Measurements from ENCODE around the gene CHADL.
A peak's percentile ranks its signal among the peaks of the same experiment; 100 is the strongest.

Gene CHADL

DNA sequence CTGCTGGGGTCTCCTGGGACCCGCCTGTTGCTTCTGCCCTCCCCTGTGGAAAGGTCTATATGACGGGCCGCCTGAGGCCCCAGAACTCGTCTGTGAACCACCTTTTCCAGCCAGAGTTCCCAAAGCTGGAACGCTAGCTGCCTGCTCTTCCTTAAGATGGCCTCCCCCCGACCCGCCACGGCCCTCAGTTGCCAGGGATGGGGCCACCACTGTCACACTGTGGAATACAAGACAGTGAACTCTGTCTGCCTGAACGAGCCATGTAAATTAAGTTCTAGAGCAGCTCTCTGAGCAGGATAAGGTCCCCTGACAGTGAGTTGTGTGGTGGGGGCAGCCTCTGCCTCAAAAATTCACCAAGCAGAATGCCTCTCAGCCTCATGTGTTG, 10.3 kb downstream of the CHADL start:
- no peak for DNase-seq (ENCODE audit: low spot score)

DNA sequence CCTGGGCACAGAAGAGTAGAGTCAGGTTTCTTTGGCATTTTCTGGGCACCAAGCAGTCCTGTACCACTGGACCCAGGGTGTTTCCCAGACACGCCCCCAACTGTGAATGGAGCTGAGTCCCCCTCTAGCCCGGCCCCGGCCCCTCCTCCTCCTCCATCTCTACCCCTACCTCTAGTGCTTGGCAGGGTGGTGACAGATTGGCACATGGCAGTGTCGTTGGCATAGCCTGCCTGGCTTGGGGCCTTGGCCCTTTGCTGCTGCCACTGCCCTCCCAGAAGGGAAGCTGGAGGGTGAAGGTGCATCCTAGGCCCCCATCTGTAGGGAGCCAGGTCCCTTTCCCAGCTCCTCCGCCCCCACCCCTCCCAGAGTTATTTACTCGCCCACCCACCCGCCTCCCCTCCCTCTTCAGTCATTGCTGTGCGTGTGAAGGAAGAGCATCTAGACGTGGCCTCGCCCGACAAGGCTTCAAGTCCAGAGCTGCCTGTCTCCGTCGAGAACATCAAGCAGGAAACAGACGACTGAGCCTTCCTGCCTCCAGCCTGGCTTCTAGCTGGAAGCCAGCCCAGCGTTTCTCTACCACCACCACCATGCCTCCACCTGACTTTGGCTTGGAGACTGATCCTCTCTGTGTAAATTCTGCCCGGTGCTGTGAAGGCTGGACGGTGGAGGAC, 10.9 kb downstream of the CHADL start:
- DNase-seq (ENCODE audit: low spot score) = no peak

DNA sequence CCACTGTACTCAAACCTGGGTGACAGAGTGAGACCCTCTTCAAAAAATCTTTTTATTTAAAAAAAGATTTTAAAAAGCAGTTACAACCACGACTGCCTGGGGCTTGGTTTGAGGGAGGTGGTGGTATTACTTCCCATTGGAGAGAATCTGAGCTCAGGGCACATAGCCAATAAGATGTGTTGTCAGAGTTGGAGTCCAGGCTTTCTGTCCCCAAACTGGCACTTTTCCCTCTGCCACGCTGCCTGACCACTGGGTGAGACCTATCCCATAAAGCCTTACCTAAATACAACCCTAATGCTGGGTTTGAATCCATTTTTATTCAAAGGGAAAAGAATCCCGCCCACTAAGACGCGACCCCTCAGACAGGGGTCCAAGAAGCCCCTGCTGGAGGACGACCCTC, 11.5 kb downstream of the CHADL start:
- no peak for DNase-seq (ENCODE audit: low spot score)

DNA sequence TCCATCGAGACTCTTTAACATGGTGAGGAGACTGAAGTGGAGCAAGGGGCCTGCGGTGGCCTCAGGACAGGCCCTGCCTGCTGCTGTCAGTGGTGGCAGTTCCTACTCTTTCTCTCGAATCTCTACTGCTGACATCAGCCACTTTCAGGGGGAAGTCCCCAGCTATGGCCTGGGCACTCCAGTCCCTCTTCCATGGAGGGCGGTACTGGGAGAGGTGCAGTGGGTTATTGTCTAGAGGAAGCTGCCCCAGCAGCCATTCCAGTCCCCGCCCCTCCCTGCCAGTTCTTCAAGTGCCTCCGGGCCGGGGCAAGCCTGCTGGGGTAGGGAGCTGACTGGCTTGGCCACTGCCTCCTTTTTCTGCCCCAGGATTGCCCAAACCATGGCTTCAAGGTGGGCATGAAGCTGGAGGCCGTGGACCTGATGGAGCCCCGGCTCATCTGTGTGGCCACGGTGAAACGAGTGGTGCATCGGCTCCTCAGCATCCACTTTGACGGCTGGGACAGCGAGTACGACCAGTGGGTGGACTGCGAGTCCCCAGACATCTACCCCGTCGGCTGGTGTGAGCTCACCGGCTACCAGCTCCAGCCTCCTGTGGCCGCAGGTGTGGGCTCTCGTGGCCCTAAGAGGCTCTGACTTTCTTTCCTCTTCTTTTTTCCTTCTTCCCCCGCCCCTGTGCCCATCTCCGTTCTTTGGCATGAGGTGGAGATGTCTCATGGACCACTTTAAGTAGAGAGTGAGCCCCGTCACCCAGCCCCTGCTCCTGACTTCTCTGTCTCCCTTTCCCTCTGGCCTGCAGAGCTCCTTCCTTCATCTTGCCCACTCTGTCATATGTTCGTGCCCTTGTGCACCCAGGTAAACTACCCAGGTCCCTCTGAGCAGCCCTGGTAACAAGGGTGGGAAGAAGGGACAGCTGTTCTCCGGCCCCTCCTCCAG, 13.7 kb downstream of the CHADL start:
- no peak for DNase-seq (ENCODE audit: low spot score)

DNA sequence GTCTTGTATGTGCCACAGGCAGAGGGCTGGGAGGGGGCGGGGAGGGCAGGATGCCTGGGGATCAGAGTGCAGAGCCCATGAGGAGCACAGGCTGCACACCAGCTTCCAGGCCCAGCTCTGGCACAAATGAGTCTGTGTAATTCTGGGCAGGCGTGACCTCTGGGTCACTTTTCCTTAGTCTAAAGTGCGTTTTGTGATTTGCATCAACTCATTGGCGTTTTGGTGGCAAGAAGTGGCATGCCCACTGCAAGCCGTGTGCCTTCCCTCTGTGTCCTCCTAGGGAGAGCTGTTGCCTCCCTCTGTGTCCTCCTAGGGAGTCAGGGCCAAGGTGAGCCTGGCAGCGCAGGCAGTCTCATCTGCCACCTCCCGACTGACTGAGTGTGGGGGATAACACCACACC, 17.2 kb downstream of the CHADL start:
- DNase-seq (ENCODE audit: low spot score) = no peak

DNA sequence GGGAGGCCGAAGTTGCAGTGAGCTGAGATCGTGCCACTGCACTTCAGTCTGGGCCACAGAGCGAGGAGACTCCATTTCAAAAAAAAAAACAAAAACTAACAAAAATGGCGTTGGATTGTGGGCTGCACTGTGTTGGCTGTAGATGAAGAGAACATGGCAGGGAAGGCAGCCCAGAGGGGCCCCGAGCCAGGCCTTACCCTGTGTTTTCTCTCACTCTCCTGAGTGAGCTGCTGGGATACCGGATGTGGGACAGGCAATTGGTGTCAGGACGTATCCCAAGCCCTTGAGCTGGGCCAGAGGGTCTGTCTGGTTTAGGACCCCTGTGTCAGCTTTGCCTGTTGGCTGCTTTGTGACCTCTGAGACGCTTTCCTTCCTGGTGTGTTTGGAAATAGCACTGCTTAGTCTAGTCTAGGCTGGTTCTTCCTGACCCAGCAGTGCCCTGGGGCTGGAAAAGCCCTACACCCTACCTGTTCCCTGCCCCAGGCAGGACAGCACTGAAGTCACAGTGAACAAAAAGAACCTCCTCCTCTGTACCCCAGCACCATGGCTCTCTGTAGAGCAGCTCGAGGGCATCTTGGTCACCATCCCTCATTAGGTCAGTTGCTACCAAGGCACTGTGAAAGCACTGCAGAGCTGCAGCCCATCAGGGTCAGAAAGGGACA, 17.8 kb downstream of the CHADL start:
- DNase-seq (ENCODE audit: low spot score) = no peak

DNA sequence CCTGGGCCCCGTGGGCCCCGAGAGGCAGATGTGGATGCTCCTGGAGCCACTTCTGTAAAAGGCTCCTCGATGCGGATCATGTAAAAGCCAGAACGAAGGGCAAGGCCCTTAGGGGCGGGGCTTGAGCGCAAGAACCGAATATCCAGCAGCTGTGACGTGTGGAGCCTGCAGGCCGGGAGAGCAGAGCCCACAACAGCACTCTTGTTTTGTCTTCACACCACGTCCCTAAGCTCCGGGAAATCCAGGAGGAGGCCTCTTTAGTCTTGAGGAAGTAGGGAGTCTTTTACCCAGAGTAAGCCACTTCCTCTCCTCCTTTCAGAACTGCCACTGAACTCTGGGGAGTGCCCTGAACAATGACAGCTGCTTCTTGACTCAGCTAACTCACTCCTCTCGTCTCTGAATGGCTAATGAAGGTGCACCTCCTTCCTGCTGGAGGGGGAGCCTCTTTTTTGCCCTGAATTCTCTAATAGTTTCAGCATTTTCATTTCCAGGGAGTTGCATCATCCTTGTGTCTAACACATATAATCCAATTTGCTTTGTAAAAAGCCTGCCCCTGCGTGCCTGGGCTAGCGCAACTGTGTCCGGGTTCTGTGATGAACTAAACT, 23.1 kb downstream of the CHADL start:
- peak; percentile 64 for DNase-seq (ENCODE audit: low spot score)

DNA sequence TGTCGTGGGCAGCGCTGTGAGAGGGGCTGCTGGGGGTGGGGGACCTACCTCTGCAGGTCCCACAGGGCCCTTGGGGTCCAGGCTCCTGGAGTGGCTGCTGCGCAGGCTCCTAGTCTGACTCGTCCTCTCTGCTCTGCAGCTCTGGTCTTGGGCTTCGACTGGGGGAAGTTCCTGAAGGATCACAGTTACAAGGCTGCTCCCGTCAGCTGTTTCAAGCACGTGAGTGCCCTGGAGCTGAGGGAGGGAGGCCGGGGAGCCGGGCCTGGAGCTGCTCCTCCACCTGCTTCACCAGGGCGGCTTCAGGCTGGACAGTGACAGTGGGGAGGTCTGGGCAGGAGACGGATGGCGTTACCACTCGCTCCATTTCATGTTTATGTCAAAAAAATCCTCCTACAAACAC, 23.7 kb downstream of the CHADL start:
- DNase-seq (ENCODE audit: low spot score) = no peak

DNA sequence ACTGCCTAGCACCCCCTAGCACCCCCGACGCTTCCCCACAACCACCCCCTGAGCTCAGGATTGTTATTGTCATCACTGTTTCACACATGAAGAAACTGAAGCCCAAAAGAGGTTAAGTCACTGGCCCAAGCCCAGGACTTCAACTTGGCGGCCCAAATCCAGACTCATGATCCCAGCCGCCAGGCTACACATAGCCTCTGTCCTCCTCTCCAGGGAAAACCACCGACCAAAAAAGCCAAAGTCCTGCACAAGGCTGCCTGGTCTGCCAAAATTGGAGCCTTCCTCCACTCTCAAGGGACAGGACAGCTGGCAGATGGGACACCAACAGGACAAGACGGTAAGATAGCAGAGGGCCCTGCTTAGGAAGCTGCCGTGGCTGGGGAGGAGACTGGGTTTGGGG, 24.8 kb downstream of the CHADL start:
- DNase-seq (ENCODE audit: low spot score) = no peak

DNA sequence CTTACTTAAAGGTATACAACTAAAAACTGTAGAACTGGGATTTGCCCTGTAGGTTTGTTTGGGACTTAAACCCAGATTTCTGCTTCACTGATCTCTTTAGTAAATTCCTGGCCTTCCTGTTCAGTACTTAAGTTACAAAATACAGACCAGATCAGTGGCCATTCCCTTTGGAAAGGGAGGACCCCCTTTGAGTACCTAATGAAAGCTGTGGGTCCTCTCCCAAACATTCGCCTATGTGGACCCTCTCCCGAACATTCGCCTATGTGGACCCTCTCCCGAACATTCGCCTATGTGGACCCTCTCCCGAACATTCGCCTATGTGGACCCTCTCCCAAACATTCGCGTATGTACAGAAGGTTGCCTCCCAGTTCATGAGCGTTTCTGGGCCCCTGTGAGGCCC, 25.3 kb downstream of the CHADL start:
- DNase-seq (ENCODE audit: low spot score) = no peak

DNA sequence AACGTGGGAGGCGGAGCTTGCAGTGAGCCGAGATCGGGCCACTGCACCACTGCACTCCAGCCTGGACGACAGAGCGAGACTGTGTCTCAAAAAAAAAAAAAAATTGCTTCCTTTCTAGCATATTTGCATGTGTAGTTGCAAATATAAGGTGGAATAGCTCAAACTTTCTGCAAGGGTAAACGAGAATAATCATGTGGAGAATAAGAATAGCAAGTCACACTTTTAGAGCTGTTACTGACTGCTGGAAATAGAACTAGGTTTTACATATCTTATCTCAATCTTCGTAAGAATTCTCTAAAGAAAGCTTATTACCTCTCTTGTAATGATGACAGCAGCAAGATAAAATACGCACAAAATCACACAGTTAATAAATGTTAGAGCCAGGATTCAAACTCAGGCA, 34.0 kb downstream of the CHADL start:
- DNase-seq (ENCODE audit: low spot score) = no peak

DNA sequence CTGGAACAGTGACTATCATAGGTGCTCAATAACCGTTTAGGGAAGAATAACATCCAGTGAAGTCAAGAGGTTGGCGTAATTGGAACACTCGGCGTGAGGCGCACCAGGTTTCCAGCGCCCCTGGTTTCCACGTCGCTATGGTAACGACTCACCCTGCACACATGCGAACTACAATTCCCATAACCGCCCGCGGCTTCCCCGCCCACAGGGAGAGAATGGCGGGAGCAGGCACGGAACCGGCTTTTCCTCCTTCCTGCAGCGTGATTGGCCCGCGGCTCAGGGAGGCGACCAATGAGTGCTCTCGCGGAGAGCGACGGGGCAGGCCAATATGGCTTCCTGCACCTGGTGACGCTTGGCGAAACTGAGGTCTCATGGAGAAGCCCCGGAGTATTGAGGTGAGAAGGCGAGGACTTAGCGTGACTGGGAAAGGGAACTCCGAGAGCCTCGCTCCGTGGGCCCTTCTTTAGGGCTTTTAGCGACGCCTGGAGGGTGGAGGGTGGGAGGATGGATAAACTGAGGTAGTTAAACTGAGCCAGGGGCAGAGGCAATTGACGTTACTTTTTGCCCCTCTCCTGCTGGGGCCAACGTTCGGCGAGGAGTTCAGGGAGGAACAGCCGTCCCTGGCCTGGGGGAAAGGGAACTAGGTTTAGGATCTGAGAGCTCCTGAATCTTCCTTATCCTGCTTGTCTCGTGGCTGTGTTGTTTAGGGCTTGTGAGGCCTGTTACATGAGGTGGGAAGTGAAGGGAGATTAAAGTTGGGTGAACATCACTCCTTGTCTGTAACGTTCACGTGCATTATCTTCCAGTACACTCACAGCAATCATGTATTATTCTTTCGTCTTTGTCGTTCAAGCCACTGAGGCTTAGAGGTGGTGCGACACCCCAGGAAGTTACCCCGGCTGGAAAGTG, 35.5 kb downstream of the CHADL start, which contains the start of gene L3MBTL2:
TSS of gene L3MBTL2 (plus strand) at position 321 of the 909 bp plus-strand sequence. CDS start at position 372, 51 bp downstream.
- peak; percentile 100 for DNase-seq (ENCODE audit: low spot score)

DNA sequence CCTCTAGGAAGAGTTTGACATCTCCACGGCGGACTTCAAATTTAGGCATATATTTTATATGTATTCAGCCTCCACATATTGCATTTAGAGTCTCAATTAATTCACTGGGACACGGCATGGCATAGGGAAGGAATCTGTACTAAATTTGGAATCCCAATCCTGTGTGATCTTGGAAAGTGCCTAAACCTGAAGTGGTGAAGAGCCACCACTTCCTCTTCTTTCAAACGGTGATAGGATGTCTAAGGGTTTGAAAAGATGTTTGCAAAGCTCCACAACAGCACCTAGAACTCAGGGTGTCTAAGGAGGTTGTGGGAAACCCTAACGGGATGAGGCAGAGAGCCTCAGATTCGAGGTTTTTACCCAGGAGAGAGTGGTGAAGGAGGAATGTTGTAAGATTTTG, 36.7 kb downstream of the CHADL start:
- no peak for DNase-seq (ENCODE audit: low spot score)

DNA sequence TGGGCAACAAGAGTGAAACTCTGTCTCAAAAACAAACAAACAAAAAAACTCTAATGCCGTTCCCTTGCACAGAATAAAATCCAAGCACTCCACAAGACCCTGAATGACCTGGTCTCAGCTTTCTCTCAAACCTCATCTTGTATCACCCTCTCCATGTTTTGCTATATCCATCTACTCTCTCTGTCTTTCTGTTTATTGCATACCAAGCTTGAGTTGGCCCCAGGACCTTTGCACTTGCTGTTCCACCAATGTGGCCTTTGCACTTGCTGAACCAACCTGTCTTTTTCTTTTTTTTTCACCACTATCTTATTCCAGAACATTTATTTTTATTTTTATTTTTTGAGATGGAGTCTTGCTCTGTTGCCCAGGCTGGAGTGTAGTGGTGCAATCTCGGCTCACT, 37.6 kb downstream of the CHADL start:
- DNase-seq (ENCODE audit: low spot score) = no peak

DNA sequence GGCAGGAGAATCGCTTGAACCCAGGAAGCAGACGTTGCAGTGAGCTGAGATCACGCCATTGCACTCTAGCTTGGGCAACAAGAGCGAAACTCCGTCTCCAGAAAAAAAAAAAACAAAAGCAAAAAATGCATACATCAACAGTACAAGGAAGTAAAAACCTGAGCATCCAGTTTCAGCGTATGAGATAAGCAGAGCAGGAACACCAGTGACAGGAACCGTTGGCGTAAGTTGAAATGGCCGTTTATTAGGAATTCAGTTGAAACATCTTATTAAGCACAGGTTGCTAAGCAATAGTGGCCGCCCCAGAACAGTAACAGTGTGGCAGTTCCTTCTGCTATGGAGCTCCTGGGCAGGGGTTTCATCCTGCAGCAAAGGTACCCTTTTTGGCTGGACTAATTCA, 39.6 kb downstream of the CHADL start:
- no peak for DNase-seq (ENCODE audit: low spot score)

DNA sequence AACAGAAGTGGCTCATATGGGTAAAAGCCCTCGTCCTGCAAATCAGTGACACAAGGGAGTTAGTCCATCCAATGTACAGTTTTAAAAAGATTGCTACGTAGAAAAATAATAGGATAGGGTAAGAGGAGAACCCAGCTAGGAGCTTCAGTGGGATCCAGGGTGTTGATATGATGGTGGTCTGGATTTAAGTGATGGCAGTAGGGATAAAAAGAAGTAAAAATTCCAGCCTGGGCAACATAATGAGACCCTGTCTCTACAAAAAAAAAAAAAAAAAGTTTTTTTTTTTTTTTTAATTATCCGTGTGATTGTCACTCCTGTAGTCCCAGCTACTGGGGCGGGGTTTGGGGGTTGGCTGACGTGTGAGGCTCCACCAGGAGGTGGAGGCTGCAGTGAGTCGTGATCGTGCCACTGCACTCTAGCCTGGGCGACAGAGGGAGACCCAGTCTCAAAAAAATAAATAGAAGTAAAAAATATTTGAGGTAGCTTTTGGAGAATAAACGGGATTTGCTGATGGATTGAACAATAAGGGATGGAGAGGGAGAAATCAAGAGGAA, 42.6 kb downstream of the CHADL start:
- peak; percentile 45 for DNase-seq (ENCODE audit: low spot score)

DNA sequence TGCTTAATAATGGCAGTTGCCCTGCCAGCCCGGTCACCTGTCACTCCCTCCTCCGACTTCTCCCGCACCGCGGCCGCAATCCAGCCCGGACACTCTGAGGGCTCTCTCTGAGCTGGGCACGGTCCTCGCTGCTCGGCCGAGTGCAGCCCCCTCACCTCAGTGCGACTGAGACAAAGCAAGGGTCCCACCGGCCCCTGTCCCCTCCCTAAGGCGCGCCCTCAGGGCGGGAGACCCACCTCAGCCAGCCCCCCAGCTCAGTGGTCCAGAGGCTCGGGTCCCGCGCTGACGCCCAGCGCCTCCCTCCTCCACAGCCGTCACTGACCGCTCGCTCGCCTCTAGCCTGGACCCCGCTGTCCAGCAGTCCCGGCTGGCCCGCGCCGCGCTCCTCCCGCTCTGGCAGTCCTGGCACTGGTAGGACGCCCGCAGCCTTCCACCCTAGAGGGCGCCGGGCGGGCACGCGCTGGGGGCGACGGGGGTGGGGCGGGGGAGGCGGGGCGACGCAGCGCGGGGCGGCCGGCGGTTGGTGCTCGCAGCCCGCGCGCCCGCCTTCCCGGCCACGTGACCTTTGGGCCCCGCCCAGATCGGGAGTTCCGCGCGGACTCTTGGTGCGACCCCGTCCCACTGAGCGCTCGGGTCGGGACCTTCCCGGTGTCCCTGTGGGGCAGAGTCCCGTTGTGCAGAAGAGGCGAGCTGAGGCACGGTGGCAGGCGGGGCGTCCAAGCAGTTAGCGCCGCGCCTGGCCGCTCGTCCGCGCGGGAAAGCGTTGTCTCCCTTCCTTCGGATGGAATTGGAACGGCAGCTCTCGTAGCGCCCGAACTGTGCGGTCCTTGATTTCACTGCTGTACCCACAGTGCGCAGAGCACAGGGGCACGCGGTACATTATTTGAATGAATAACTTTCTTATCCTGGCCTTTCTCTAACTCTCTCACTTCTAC, 43.4 kb downstream of the CHADL start:
- peak; percentile 70 for DNase-seq (ENCODE audit: low spot score)

DNA sequence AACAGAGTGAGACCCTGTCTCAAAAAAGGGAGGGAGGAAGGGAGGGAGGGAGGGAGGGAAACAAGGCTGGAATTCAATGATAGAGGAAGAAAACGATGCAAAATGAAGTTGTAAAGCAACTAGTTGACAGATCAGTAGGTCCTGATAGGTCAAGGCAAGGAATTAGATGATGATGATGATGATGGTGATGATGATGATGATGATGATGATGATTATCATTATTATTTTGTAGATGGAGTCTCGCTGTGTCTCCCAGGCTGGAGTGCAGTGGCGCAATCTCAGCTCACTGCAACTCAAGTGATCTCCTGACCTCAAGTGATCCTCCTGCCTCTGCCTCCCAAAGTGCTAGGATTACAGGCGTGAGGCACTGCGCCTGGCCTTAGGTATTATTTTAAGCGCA, 46.9 kb downstream of the CHADL start:
- no peak for DNase-seq (ENCODE audit: low spot score)

DNA sequence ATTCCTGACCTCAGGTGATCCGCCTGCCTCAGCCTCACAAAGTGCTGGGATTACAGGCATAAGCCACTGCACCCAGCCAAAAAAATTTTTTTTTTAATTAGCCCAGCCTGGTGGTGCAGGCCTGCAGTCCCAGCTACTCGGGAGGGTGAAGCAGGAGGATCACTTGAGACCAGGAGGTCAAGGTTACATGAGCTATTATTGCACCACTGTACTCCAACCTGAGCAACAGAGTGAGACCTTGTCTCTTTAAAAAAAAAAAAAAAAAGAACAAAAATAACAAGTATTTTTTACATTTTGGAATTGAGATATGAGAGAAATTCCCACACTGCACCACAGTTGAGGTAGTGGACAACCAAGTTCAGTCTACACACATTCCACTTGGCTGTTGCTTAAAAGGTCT, 49.3 kb downstream of the CHADL start:
- no peak for DNase-seq (ENCODE audit: low spot score)

DNA sequence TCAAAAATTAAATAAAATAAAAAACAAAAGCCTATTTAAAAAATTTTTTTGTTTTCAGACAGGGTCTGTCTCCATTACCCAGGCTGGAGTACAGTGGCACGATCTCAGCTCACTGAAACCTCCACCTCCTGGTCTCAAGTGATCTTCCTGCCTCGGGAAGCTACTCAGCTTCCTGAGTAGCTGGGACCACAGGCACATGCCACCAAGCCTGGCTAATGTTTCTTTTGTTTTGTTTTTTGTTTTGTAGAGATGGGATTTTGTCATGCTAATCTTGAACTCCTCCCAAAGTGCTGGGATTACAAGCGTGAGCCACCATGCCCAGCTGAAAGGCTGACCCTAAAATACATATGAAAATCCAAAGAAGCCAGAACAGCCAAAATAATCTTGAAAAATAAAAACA, 56.1 kb downstream of the CHADL start:
- no peak for DNase-seq (ENCODE audit: low spot score)

Measured in activated CD4-positive, alpha-beta T cell treated with anti-CD3 and anti-CD28 coated beads, Interleukin-2, Interleukin-4, amounts not matched to agents 100 ng/mL and 50 ng/mL, durations not matched to agents 16 hours and 8 hours (primary cell).